Activated effector memory CD4-positive, alpha-beta T cell treated with Interleukin-2 at 50 U/mL for 16 hours (primary cell): ENCODE measurements around the gene CLDN17.

Source experiments
- DNase-seq: peaks from one replicate; pipeline ENCODE4 v3.0.0-alpha.2; 2020

Gene CLDN17

GRCh38 chr21:30166705-30167104, at the start of gene CLDN17:
Gene CLDN17, minus strand, starts transcription at chr21:30166805. Its CDS starts 188 bp downstream, at chr21:30166617.
- DNase-seq: no peak

DNA sequence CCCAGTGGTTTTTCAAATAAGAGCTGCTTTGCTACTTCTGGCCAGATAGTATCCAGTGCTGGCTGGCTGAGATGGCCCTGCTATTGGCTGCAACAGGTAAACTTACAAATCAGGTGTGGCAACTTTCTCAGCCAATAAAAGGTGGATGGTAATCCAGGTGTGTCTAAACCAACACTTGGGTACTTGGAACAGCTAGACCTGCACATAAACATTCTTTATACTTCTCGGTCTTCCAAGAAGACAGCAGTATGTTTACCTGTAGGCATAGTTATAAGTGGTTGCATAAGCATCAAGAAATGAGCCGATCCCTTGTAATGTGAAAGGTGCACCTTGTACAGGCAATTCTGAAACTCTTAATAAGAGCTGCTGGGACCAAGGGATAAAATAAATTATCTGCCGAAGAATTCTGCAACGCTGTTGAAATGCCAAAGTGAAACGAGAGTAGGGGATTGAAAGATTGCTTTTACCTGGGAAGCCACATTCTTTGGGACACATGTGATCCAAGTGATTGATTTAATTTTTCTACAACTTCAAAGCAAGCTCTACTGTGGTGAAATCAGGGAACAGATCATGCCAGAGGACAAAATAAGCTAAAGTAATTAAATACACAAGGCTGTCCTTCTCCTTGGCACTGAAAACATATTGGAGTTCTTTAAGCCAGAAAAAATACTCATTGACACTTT, 49.6 kb upstream of the CLDN17 start, which contains the start of gene CLDN8:
Gene CLDN8, minus strand, starts transcription at position 57 of the 683 bp plus-strand sequence. CDS start 172 bp downstream, outside the sequence.
- DNase-seq: no peak

DNA sequence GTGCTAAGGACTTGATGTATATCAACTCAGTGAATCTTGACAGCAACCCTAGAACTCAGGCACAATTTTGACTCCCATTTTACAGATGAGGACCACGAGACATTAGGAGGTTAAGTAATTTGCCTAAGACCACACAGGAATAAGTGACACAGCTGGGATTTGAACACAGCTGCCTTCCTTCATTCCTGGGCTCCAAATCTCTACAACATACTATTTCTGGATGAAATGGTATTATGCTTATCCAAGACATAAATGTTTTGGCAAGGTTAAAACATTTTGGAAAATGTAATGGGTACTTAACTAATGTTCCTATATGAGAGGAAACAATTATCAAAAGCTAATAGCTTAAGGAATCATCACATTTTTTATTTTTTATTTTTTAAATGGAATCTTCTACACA, 44.5 kb upstream of the CLDN17 start:
- no peak for DNase-seq

DNA sequence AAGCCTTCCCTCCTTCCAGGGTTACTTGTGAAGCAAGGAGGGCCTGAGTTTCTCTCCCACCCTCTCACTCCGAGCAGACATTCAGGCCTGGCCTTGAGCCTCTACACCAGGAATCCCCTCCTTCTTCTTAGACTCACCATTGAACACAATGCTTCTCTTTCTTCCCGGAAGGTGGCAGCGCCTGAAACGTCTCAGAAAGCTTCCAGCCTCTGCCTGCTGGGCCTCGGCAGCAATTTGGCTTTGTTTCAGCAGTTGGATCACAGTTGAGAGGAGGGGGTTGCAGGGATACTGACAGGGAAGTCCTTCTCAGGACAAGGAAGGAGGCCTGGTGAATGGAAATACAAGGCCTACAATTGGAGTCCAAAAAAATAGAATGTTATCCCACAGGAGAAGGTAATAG, 43.0 kb upstream of the CLDN17 start:
- no peak for DNase-seq

GRCh38 chr21:30207252-30207579, 40.6 kb upstream of the CLDN17 start:
- no peak for DNase-seq

GRCh38 chr21:30206551-30207251, 40.1 kb upstream of the CLDN17 start:
- DNase-seq: no peak

DNA sequence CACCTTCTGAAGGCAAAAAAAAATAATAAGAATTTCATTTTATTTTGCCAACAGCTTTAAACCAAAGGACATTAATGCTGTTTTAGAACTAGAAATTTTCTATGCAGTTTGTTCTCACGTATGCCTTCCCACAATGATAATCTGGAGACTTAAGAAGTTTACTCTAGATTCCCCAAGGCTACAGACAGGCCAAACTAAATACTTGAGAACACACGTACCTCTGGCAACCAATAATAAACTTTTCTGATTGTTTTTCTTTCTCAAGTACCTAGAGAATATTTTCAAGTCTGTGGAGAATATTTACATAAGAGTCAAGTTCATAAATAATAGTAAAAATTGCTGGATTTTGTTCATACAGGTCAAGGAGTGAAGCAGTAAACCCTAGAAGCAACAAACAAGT, 33.4 kb upstream of the CLDN17 start:
- no peak for DNase-seq

DNA sequence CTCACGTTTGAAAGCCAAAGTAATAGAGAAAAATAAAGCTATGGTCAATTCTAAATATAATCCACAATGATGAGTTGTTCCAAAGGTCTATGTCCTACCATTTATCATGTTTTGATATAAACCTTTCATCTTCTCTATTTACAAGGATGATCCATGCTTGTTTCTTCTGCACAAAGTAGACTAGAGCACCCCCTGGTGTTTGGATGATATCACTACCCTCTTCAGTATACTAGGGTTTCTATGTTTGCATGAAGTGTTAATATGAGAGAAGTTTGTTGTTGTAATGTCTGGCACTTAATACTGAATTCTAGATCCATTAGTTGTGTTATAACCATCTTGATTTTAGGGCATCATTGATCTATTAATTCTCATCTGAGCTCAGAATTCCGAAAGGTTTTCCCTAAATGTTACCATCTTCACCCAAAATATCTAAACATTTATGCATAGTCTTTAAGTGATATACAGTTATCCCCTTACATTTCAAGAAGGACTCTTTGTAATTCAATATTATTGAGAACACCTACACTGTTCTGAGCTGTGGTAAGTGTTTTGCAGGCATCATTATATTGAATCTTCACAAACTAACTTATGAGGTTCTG, 28.2 kb upstream of the CLDN17 start:
- no peak for DNase-seq

DNA sequence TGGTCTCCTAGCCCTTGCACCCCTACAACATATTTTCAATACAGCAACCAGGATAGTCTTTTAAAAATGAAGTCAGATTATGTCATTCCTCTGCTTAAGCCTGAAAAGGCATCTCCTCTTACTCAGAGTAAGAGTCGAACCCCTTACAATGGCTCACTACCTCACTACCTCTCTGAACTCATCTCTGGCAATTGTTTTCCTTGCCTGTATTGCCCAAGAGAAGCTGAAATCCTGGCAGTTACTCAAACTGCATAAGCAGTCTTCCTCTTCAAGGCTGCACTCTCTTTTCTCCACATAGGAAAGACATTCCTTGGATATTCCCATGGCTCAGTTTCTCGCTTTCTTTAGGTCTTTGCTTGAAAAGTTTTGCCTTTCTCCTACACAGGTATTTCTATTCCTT, 26.6 kb upstream of the CLDN17 start:
- DNase-seq: no peak

GRCh38 chr21:30190554-30190953, 23.9 kb upstream of the CLDN17 start:
- DNase-seq: no peak

DNA sequence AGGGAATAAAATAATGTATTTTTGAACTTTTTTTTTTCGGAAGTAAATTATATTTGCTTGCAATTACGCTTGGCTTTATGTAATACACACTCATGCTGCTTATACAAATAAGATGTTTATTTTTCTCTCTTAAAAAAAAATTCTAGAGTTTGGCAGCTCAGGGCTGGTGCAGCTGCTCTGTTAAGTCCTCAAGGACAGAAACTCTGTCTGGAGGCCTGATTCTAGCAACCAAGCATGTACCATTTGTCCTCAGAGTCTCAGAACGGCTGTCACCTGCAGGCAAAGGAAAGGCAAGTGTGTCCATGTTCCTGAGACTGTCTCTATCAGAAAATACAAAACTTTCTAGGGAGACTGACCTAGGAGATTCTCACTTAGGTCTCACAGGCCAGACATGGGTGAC, 23.2 kb upstream of the CLDN17 start:
- DNase-seq: no peak

GRCh38 chr21:30186242-30186641, 19.6 kb upstream of the CLDN17 start:
- no peak for DNase-seq

- DNase-seq: no peak
Measured at GRCh38 chr21:30168086-30168485, 1.5 kb upstream of the CLDN17 start.

DNA sequence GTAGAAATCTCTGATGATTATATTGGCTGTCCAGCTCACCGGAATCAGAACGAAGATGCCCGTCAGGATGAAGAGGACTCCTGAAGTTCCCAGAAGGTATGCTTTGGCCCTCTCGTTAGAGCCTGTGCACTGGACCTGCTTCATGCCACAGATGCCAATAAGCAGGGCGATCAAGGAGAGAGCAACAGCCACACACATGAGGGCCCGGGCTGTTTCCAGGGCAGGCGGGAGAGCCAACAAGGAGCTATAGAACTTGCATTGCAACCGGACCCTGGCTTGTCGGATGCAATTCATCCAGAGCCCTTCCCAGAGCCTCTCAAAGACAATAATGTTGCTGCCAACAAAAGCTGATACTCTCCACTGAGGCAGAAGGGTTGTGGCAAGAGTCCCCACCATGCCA, 434 bp downstream of the CLDN17 start:
- DNase-seq: no peak

- no peak for DNase-seq
Measured at GRCh38 chr21:30164796-30165195, 1.8 kb downstream of the CLDN17 start.

DNA sequence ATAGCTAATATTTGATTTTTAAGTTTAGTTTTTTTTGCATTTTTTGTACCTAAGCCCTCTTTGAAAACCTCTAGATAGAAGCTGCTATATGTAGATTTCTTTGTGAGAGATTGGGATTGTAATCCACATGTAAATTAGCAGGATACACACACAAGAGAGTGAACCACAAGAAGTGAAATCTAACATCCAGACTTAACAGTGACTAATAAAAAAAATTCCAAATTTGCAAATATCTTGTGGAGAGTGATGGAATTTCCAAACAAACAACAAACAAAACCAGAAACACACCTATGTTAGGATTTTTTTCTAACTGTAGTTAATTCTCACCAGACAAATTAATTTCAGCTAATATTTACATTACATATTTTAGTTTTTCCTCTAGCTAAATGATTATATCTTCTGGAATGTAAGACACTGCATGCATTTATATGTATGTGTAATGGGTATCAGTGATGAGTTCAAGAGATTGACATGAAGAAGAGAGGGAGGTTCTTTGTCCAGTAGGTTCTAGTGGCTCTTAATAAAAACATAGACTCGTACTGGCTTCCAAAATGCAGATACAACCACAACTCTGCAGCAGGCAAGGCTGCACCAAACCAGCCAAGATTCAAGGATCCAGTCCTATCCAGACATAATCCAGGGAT, 12.8 kb downstream of the CLDN17 start:
- no peak for DNase-seq

DNA sequence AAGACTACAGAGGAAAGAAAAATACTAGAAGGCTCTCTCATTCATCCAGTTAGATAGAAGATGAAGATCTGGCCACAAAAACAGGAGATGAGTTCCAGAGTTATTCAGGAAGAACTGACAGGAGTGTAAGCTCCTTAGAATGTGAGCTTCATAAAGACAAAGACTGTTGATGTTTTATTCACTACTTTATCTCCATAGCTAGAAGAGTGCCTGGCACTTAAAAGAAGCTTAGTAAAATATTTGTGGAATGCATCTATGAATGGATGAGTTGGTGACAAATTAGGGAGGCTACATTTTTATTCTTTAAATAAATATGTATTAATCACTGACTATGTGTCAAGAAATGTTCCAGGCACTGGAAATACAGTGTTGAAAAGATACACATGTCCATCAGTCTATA, 13.8 kb downstream of the CLDN17 start:
- no peak for DNase-seq

DNA sequence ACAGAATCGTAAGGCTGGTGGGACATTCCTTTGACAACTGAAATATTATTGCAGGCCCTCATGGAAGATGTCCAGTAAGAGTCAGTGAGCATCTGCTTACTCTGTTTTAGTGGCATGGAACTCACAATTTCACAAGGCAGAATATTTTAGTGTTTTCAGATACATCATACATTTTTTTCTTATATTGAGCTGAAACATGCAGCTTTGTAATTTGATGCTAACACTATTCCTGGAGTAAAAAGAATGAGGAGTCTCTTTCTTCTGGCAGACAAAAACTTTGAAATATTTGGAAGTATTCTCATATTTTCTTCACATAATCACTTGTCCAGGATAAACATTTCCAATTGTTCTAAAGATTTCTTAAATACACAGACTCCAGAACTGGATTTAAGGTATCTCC, 17.7 kb downstream of the CLDN17 start:
- no peak for DNase-seq

DNA sequence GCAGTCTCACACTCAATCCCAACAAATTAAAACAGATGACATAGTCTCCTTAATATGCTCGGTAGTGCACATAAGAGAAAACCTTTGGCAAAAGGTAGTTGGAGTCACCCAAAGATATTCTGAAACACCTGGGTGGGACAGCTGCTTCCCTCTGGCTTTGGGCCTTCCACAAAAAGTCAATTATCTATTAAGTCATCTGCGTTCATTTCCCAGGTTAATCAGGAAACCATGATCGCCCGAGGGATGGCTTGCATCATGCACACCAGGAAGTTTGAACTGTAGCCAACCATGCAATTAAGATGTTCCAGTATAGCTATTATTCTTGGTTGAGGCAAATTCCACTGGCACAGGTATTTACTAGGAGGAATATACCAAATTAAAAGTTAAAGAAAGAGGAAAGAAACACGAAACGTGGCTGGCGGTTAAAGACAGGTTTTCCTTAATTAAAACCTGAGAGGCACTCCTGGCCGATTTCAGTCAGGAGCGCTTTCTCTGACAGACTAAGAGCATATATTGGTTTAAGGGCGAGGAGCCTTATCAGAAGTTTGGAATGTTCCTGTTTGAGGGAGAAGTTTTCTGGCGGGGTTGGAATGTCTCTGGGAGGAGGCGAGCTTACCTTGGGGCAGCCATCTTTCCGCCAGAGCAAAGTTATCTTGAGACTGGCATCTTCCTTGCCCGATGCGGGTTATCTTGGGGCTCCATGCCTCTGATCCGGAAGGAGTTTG, 19.9 kb downstream of the CLDN17 start:
- DNase-seq: no peak

- no peak for DNase-seq
Measured at GRCh38 chr21:30138483-30138882, 28.1 kb downstream of the CLDN17 start.

DNA sequence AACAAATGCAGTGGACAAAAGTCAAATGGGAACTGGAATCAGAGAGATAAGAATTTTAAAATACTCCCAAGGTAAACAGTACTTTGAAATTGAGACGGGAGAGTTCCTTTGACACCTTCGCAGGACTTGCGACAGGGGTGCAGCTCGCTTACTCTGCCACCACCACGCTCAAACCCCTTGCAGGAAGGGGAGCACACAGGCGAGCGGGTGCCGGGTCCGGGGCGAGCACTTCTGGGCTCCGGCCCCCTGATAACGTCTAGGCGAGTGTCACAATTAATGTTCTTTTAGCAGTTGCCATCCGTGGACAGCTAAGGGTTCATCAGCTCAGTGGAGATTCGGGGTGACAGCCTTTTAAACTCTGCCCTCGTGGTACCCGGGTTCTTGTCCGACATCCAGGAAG, 37.4 kb downstream of the CLDN17 start:
- no peak for DNase-seq

- DNase-seq: no peak
Measured at GRCh38 chr21:30126576-30126975, 40.0 kb downstream of the CLDN17 start.

DNA sequence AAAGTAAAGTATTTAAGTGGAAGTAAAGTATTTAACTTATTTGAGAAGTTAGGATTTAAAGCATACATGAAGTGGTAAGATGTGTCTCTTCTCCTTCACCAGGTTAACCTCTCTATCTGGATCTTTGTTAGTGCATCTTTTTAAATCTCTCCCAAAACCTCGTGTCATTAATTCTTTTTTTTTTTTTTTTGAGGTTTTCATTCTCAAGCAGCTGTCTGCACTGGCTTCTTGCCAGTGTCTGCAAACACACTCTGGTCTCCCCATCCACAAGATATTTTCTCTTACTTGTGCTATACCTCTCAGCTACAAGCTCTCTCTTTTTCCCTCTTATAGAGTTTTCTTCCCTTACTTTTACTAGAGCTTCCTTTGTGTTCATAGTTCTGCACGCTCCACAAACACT, 49.0 kb downstream of the CLDN17 start:
- no peak for DNase-seq
